Tibial nerve (tissue), 4 donors: ENCODE data around the gene SH3GL3. TPM values are rescaled to one million over a fixed set of nuclear protein-coding genes. Genes with fewer than 3 reads are reported as not detected.

Source experiments
- DNase-seq, 2 donors: peaks; one replicate each; pipeline ENCODE4 v3.0.0-alpha.2; 2019; ENCODE audit warnings: low spot score in 2 of 2
- H3K27ac ChIP-seq, 4 donors: fragments of 200-600 bp; sonication (generic) in 3 of 4; one replicate each; pipeline ENCODE4 v1.5.1; 2017 to 2019; ENCODE audit warnings: mild to moderate bottlenecking in 1 of 4
- H3K27me3 ChIP-seq, 2 donors: fragments of 200-600 bp; sonication (generic) in 1 of 2; one replicate each; pipeline versions ENCODE4 v1.5.1 to v1.6.0; 2017 to 2019
- H3K36me3 ChIP-seq, 3 donors: fragments of 200-600 bp; sonication (generic); one replicate each; pipeline ENCODE4 v1.5.1; 2018 to 2019
- H3K4me1 ChIP-seq, 4 donors: fragments of 200-600 bp; sonication (generic) in 3 of 4; one replicate each; pipeline ENCODE4 v1.5.1; 2017 to 2019
- H3K4me3 ChIP-seq, 4 donors: fragments of 200-600 bp; sonication (generic) in 3 of 4; one replicate each; pipeline ENCODE4 v1.5.1; 2017 to 2019; ENCODE audit warnings: mild to moderate bottlenecking in 1 of 4, moderate library complexity in 1 of 4
- H3K9me3 ChIP-seq, 4 donors: fragments of 200-600 bp; sonication (generic) in 3 of 4; one replicate each; pipeline ENCODE4 v1.5.1; 2017 to 2019
- EP300 ChIP-seq, 2 donors: sonication (generic); formaldehyde crosslinking; IDR thresholded peaks; one replicate each; pipeline ENCODE4 v1.6.1; 2017; ENCODE audit warnings: antibody characterized with exemption in 2 of 2, mild to moderate bottlenecking in 1 of 2
- POLR2A ChIP-seq, 2 donors: fragments of 450-650 bp; IDR thresholded peaks; one replicate each; pipeline ENCODE4 v1.6.1; 2017; ENCODE audit warnings: antibody characterized with exemption in 2 of 2, mild to moderate bottlenecking in 2 of 2, moderate library complexity in 2 of 2
- WGBS, 2 donors: methylation state at CpG; one replicate each; pipeline ENCODE4 v1.1.5; 2018; 5-methylcytosine and 5-hydroxymethylcytosine counted together
- total RNA-seq, 4 donors: library from RNA; depleted of rRNA; stranded (reverse); fragments of >200 nt; gene quantifications; one replicate each; pipeline ENCODE4 v1.1.0, GENCODE V29; 2016
- TF ChIP-seq, protein P1 (sequence below), 5 experiments: fragments of 200-600 bp in 3 of 5; fragments of 450-650 bp in 2 of 5; sonication (generic) in 3 of 5; IDR thresholded peaks; one replicate each; pipeline ENCODE4 v1.5.1; 2016 to 2019; ENCODE audit warnings: antibody characterized with exemption in 5 of 5, mild to moderate bottlenecking in 3 of 5, moderate library complexity in 2 of 5

Gene SH3GL3
- total RNA-seq, 4 donors from 2014 or later, result 1.5 to 3.7 (median 3.1) TPM; not detected in 1

DNA sequence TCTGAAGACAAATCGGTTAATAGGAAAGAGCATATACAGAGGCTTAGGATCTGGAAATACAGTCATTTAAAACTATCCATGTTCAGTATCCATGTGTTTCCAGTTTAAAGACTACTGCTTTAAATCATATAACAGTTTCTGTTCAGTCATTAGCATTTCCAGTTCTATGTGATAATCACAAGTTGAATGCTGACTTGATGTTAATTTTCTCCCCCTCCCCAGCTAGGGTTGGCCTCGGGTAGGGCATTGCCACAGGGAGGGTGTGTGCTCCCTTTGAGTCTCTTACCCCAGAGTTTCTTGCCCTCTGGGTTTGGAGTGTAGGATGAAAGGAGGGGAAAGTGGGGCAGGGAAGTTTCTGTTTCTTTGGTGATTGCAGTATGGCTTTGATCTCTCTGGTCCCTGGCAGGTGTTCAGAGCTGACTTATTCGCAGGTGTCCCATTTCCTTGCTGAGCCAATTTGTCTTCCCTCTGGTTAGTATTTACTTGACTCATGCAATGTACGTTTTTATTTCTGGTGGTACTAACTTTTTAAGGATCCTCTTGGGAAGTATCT lies 86.3 kb downstream of the SH3GL3 start:
- Histone ChIP-seq H3K9me3 (peaks cover 0 to 17% (median 2%) of the 10 kb centered on the region in 4 donors), H3K27ac (no peak overlapping the region), H3K27me3 (no peaks in the 10 kb centered on the region), H3K36me3 (no peaks in the 10 kb centered on the region), H3K4me3 (no peak overlapping the region), H3K4me1 (no peaks in the 10 kb centered on the region)
- TF ChIP-seq EP300 (IDR thresholded peaks at IDR 0.05) (no peak), POLR2A (IDR thresholded peaks at IDR 0.05) (no peak)
- TF ChIP-seq, protein P1, sequence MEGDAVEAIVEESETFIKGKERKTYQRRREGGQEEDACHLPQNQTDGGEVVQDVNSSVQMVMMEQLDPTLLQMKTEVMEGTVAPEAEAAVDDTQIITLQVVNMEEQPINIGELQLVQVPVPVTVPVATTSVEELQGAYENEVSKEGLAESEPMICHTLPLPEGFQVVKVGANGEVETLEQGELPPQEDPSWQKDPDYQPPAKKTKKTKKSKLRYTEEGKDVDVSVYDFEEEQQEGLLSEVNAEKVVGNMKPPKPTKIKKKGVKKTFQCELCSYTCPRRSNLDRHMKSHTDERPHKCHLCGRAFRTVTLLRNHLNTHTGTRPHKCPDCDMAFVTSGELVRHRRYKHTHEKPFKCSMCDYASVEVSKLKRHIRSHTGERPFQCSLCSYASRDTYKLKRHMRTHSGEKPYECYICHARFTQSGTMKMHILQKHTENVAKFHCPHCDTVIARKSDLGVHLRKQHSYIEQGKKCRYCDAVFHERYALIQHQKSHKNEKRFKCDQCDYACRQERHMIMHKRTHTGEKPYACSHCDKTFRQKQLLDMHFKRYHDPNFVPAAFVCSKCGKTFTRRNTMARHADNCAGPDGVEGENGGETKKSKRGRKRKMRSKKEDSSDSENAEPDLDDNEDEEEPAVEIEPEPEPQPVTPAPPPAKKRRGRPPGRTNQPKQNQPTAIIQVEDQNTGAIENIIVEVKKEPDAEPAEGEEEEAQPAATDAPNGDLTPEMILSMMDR (IDR thresholded peaks at IDR 0.05), result no peak
- DNase-seq, result no peak
- 71 to 74% methylated on average over 4 of the region's 4 CpGs for WGBS, 2 donors

DNA sequence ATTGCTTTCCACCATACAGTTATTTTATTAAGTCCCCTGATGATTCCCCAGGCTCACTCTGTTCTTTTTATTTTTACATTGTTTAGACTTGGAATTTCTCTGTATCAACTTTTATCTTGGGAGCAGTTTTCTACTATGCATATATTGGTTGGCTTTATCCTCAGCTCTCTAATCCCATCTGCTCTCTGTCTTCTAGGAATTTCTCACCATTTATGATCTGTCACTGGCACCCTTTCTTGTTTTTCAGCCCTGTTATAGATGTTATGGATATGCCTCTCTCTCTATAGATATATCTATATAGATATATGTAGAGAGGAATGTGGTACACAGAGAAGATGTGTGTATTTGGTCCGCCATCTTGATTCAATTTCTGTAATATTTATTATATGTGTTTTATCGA lies 90.5 kb downstream of the SH3GL3 start:
- Histone ChIP-seq H3K27me3 (no peaks in the 10 kb centered on the region), H3K9me3 (no peaks in the 10 kb centered on the region), H3K36me3 (no peaks in the 10 kb centered on the region), H3K4me1 (no peaks in the 10 kb centered on the region), H3K4me3 (no peak overlapping the region), H3K27ac (no peak overlapping the region)
- WGBS, 2 donors, result 95 to 96% methylated on average over 2 of the region's 2 CpGs
- DNase-seq, result no peak
- TF ChIP-seq, protein P1 (IDR thresholded peaks at IDR 0.05), result no peak
- TF ChIP-seq EP300 (IDR thresholded peaks at IDR 0.05), result no peak

DNA sequence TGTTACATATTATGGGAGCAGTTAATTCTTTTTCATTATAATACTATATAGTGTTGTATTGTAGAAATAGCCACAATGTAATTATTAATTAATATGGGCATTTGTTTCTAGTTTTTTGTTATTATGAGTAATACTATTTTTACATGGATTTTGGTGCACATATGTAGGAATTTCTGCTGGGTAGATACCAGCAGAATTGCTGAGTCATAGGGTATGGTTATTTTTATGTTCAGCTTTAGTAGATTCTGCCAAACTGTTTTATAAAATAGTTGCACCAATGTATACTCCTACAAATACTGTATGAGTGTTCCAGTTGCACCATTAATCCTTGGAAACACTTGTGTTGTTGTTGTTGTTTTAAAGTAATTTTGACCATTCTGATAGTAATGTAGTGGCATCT lies 91.5 kb downstream of the SH3GL3 start:
- H3K4me3 ChIP-seq, result no peak overlapping the region
- H3K36me3 ChIP-seq, result no peaks in the 10 kb centered on the region
- TF ChIP-seq POLR2A (IDR thresholded peaks at IDR 0.05), result no peak
- TF ChIP-seq, protein P1 (IDR thresholded peaks at IDR 0.05), result no peak
- TF ChIP-seq EP300 (IDR thresholded peaks at IDR 0.05), result no peak
- peaks cover 0 to 7% (median 1%) of the 10 kb centered on the region in 4 donors for H3K9me3 ChIP-seq
- no peaks in the 10 kb centered on the region for H3K27me3 ChIP-seq
- no peak overlapping the region for H3K27ac ChIP-seq
- H3K4me1 ChIP-seq, result no peaks in the 10 kb centered on the region
- no peak for DNase-seq

DNA sequence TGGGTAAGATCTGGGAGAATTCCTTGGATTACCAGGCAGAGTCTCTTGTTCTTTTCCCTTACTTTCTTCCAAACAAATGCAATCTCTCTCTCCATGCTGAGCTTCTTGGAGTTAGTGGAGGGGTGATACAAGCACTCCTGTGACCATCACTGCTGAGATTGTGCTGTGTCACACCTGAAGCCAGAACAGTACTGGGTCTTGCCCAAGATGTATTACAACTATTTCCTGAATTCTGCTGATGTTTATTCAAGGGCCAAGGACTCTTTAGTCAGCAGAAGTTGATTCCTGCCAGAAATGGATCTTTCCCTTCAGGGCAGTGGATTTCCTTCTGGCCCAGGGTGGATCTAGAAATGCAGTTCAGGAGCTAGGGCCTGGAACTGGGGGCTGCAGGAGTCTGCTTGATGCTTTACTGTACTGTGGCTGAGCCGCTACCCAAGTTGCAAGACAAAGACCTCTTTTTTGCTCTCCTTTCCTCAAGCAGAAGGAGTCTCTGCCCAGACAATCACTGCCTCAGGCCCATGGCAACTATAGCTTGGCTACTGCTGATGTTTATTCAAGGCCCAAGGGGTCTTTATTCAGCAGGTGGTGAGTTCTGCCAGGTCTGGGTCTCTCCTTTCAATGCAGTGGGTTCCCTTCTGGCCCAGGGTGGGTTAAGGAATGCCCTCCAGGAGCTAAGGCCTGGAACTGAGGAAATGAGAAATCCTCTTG lies 98.8 kb downstream of the SH3GL3 start:
- H3K36me3 ChIP-seq, result no peaks in the 10 kb centered on the region
- TF ChIP-seq, protein P1 (IDR thresholded peaks at IDR 0.05), result no peak
- TF ChIP-seq POLR2A (IDR thresholded peaks at IDR 0.05), result no peak
- no peak for TF ChIP-seq EP300 (IDR thresholded peaks at IDR 0.05)
- WGBS, 2 donors, result 29 to 85% methylated on average over 1 of the region's 1 CpG
- no peaks in the 10 kb centered on the region for H3K27me3 ChIP-seq
- DNase-seq, result no peak
- no peak overlapping the region for H3K27ac ChIP-seq
- H3K4me1 ChIP-seq, result no peaks in the 10 kb centered on the region
- peaks cover 0 to 22% (median 1%) of the 10 kb centered on the region in 4 donors for H3K9me3 ChIP-seq
- no peak overlapping the region for H3K4me3 ChIP-seq

DNA sequence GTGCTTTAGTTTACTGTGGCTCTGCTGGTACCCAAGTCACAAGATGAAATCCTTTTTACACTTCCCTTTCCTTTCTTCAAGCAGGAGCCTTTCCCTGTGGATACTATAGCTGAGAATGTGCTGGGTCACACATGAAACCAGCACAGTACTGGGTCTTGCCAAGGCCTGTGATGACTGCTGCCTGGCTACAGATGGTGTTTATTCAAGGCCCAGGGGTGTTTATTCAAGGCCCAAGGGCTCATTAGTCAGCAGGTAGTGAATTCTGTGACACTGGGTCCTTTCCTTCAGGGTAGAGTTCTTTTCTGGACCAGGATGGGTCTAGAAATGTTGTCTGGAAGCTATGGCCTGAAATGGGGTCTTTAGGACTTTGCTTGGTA lies 99.4 kb downstream of the SH3GL3 start:
- Histone ChIP-seq H3K36me3 (no peaks in the 10 kb centered on the region), H3K9me3 (peaks cover 0 to 22% (median 1%) of the 10 kb centered on the region in 4 donors), H3K4me3 (no peak overlapping the region), H3K4me1 (no peaks in the 10 kb centered on the region), H3K27me3 (no peaks in the 10 kb centered on the region), H3K27ac (no peak overlapping the region)
- TF ChIP-seq EP300 (IDR thresholded peaks at IDR 0.05) (no peak), POLR2A (IDR thresholded peaks at IDR 0.05) (no peak)
- TF ChIP-seq, protein P1 (IDR thresholded peaks at IDR 0.05), result no peak
- no peak for DNase-seq
